HG02852 (cell line): ENCODE data around the gene CUX1.
A peak's percentile ranks its signal among the peaks of the same experiment; 100 is the strongest.
"Not testable (repeated sequence)": the region's sequence is repeated elsewhere in the genome, so short reads cannot be mapped to it uniquely, and the experiment has no call there.

Experiments used
- ATAC-seq: cut with Tn5 transposase; IDR thresholded peaks from one replicate; pipeline ENCODE4 v1.9.1; 2021; ENCODE audit warnings: mild to moderate bottlenecking, moderate library complexity; ENCODE audit not compliant: unreplicated experiment

Gene CUX1

GRCh38 chr7:101975046-101975445 is 157.6 kb downstream of the CUX1 start:
- ATAC-seq = no peak

DNA sequence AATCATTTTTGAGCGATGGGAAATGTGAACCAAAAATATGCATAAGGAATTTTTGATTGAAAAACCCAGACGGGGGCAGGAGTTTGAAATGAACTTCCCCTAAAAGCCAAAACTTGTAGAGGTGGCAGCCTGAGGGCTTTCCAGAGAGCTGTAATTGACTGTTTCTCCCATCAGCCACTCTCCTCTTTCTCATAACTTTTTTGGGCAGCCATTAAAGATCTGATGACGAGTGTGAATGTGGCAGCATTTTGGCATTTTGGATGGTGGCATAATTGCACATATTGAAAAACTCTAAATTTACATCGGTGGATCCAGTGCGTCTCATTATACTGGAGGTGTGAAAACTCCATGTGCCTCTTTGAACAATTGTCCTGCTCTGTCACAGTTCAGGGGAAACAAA is 159.0 kb downstream of the CUX1 start:
- ATAC-seq = no peak

DNA sequence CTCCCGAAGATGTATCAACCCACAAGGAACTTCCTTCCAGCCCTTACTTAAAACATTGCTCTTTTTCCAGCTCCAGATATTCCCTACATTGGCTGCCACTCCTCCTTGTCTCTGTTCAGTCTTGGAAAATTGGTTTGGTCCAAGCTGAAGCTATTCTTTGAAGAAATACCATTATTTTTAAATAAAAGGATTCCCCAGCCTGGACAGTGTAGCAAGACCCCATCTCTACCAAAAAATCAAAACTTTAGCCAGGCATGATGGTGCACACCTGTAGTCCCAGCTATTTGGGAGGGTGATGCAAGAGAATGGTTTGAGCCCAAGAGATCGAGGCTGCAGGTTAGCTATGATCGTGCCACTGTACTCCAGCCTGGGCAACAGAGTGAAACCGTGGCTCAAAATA is 159.8 kb downstream of the CUX1 start:
- no peak for ATAC-seq

- ATAC-seq = no peak
These were observed 161.3 kb downstream of the CUX1 start for GRCh38 chr7:101978683-101979082.

DNA sequence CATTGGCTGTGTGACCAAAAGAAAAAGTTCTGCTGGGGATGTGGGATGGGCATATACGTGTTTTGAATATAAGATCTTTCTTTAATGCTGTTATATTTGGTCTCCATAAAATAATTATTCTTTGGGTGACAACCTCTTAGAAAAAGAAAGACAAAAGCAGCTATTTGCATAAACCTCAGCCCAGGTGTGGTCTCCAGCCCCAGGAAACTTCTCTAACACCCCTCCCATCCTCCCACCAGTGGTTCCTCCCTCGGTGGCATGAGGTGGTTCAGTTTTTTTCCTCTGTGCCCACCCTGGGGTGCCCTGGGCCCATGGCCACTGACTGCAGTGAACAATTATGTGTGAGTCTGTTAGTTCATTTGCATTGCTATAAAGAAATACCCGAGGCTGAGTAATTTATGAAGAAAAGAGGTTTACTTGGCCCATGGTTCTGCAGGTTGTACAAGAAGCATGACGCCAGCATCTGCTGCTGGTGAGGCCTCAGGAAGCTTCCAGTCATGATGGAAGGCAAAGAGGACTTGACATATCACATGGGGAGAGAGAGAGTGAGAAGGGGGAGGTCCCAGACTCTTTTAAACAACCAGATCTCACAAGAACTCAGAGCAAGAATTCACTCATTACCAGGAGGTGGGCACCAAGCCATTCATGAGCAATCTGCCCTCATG is 165.9 kb downstream of the CUX1 start:
- no peak for ATAC-seq

- ATAC-seq = no peak
These were observed 166.9 kb downstream of the CUX1 start for GRCh38 chr7:101984133-101984879.

- no peak for ATAC-seq
These were observed 167.9 kb downstream of the CUX1 start for GRCh38 chr7:101985057-101985902.

DNA sequence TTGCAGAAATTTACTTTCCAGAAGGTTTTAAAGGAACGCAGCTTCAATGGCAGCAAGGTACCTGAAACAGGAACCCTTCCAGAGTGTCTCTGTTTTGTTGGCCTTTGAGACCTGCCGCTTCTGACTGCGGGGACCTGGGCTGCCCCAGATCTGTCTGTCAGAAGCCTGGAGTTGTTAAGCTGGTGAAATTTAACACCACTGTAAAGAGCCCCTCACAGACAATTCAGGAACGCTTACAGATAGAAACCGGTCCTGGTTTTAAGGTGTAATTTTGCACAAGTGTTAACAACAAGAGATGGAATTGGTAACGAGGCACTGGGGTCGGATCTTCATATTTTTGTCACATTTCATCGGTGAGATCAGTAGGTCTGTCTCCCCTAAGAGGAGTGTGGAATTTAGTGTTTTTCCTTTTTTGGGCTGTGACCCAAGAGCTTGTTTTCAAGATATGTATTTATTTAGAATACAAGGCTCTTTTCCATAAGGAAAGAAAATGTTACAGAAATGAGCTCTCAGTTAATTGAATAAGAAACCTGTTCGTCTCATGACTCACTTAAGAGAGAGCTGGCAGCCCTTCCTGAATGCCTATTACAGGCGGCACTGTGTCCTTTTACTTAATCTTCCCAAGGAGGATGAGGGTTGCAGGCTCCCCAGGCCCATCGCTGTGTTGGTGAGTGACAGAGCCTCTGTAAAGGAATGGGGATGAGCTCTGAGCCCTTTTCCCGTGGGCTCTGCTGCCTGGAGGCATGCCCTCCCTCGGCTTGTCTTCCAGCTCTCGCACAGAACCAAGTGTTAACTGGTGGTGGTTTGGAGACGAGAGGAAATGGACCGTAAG is 168.7 kb downstream of the CUX1 start:
- ATAC-seq = no peak

- ATAC-seq = no peak
These were observed 170.1 kb downstream of the CUX1 start for GRCh38 chr7:101987494-101987893.

DNA sequence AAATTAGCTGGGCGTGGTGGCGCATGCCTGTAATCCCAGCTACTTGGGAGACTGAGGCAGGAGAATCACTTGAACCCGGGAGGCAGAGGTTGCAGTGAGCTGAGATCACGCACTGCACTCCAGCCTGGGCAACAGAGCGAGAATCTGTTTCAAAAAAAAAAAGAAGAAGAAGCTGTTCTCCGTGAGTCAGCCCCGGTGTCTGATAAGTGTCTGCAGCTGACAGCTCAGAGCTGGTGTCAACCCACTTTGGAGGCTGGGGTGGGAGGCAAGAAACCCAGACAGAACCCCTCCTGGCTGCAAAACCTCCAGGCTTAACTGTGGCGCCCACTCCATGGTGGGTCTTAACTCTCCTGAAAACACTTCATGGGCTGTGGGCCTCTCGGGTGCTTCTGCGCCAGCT is 170.6 kb downstream of the CUX1 start:
- not testable (repeated sequence) for ATAC-seq

DNA sequence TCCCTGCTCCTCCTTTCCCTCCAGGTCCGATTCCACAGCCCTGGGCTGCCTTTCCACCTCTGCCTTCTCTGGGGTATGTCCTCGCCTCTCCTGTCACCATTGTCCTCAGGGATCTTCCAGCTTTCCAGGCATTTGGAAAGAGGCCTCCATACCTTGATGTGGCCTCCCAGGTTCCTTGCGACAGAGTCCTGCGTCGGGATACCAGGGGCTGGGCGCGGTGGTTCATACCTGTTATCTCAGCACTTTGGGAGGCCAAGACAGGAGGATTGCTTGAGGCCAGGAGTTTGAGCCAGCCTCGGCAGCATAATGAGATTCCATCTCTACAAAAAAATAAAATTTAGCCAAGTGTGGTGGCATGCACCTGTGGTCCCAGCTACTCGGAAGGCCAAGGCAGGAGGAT is 171.1 kb downstream of the CUX1 start:
- no peak for ATAC-seq

GRCh38 chr7:101989101-101989500 is 171.7 kb downstream of the CUX1 start:
- no peak for ATAC-seq

DNA sequence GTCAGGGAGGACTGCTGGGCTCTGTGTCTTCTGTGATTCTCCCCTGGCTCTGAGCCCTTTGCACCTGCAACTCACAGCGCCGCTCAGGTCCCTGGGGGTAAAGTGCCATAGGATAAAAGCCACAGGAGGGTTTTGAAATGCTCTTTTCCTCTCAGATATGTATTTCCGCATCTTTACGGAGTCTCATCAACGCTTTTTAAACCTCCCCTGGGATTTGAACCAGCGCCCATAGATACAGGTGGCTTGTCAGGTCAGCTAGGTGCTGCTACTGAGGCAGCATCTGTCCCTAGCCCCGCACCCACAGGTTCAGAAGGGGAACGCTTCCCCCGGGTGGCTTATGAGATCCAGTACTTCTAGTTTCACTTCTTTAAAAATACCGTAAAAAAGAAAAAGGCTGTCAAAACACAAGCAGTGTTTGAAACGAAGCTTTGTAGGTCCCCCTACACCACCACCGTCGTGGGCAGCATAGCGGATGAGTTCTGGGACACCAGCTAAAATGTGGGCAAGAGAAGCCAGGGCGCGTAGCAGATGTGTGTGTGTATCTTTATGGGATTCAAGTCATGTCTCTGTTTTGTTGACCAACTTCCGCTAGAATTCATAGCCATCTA is 173.5 kb downstream of the CUX1 start:
- peak; percentile 77 for ATAC-seq

DNA sequence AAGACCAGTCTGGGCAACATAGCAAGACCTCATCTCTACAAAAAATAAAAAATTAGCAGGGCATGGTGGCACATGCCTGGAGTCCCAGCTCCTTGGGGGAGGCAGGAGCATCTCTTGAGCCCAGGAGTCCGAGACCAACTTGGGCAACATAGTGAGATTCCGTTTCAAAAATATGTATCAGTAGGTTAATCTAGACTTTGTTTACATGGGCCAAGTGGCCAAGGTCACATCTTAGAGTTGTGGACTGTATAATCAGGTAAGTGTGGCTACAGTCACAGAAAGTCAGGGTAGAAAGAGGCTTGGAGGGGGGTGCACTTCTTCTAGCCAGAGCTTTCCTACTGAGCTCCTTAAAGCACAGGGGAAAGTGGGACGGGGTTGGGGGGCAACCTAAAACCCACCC is 174.4 kb downstream of the CUX1 start:
- no peak for ATAC-seq

GRCh38 chr7:101993311-101993710 is 175.9 kb downstream of the CUX1 start:
- ATAC-seq = no peak

- no peak for ATAC-seq
These were observed 177.7 kb downstream of the CUX1 start for GRCh38 chr7:101995121-101995520.

DNA sequence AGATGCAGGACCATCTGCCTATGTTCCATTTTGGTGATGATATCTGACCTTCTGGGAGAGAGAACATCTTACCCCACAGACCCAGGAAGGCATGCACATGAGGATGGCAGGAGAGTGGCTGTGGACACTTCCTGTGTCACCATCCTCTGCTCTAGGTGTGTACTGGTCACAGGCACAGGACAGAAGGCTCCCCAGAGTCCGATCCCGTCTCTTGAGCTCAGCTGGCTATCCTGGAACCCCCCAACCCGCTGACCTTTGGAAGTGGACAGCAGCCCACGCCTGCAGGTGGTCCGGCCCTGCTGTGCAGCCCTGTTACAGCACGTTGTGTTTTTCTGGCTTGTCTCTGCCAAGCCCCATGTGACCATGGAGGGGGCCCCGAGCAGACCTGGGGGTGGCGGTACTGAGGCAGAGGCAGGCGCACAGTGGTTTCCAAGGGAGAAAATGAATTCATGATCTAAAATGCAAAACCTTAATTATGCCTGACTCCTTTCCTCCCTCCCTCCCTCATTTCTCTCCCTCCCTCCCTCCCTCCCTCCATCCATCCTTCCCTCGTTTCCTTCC is 178.8 kb downstream of the CUX1 start:
- ATAC-seq = no peak

DNA sequence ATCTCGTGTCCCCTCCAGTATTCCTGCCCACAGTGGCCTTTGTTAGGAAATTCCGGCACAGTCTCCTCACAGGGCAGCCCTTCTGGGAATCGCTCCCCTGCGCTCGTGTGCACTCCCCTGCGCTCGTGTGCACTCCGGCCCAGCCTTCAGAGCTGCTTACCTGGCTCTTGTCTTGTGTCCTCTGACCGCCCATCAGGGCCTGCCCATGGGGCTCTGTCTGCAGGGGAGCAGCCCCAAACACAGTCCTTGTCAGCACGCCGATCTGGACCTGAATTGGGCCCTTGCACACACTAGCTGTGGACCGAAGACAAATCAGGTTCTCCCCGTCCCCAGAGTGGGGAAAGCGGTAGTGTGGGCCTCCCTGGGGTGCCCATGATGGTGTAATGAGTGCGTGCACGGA is 179.4 kb downstream of the CUX1 start:
- no peak for ATAC-seq

GRCh38 chr7:101998029-101998905 is 180.8 kb downstream of the CUX1 start:
- no peak for ATAC-seq
